Measurements from ENCODE around the gene PGD.
"Not testable (repeated sequence)": the region's sequence is repeated elsewhere in the genome, so short reads cannot be mapped to it uniquely, and the experiment has no call there.

The PGD gene

DNA sequence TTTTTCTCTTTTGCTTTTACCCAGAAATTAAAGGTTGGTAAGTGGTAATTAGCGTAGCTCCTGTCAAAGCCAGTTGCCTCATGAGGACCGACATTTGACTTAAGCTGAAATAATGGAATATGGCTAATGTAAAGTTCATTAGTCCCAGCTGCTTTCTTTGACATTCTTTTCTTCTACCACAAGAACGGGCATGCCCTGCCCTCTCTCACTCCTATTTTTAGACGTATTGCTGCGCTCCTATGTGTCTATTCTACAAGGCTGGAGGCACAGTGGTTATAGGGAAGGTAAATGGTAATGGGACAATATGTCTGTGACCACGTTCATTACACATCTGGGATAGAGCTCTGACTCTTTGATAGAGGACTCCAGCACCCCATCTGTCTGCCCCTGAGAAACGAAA lies 57.8 kb downstream of the PGD start:
- DNase-seq = no peak
- in situ Hi-C loops (cut with HindIII; ENCODE audit: low pct_ligation_motif_present, low pct_unique_long_range_greater_than_20kb, low sequenced_read_pairs) = no loop called here

DNA sequence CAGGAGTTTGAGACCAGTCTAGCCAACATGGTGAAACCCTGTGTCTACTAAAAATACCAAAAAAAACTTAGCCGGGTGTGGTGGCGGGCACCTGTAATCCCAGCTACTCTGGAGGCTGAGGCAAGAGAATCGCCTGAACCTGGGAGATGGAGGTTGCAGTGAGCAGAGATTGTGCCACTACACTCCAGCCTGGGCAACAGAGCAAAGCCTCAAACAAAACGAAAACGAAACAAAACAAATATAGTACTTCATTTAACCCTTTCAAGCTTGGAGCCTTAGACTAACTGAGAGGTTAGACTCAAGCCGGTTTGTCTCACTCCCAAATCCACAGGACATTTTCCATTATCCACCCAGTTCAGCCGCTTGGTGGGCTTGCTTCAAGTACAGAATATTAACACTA lies 58.6 kb downstream of the PGD start:
- DNase-seq; in situ Hi-C loops (cut with HindIII; ENCODE audit: low pct_ligation_motif_present, low pct_unique_long_range_greater_than_20kb, low sequenced_read_pairs): not testable (repeated sequence)

DNA sequence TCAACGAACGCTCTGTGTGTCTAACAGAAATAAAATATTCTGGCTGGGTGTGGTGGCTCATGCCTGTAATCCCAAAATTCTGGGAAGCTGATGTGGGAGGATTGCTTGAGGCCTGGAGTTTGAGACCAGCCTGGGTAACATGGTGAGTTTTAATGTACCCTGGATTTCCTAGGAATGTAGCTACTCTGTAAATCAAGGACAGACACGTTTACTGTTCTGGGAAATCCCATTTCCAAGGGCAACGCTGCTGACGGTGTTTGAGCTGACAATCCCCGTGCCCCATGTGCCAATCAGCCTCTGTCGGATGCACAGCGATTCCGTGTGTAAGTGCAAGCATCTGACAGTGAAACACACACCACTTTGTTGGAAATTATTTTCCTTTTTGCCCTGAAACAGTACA lies 59.0 kb downstream of the PGD start:
- DNase-seq = no peak
- in situ Hi-C loops (cut with HindIII; ENCODE audit: low pct_ligation_motif_present, low pct_unique_long_range_greater_than_20kb, low sequenced_read_pairs) = no loop called here

GRCh38 chr1:10459184-10459583 lies 60.3 kb downstream of the PGD start:
- peak; percentile 72 for DNase-seq
- in situ Hi-C loops (cut with HindIII; ENCODE audit: low pct_ligation_motif_present, low pct_unique_long_range_greater_than_20kb, low sequenced_read_pairs) = no loop called here

GRCh38 chr1:10467078-10467477 lies 68.2 kb downstream of the PGD start:
- DNase-seq = no peak
- in situ Hi-C loops (cut with HindIII; ENCODE audit: low pct_ligation_motif_present, low pct_unique_long_range_greater_than_20kb, low sequenced_read_pairs) = no loop called here

DNA sequence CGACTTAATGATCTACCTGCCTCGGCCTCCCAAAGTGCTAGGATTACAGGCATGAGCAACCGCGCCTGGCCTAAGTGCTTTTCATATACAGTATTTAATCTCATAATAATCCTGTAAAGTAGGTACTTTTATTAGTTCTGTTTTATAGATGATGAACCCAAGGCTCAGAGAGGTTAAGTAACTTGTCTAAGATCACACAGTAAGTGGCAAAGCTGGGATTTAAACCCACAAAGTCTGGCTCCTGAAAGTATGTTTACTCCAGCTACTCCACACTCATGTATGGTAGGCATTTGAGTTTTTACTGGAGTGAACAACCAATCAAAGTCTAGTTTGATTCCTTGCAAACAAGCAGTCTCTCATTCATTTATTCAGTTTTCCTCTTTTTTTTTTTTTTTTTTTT lies 71.2 kb downstream of the PGD start:
- in situ Hi-C loops (cut with HindIII; ENCODE audit: low pct_ligation_motif_present, low pct_unique_long_range_greater_than_20kb, low sequenced_read_pairs) = no loop called here
- DNase-seq = no peak
